C4-2B (cell line): ENCODE results near the gene TPK1.

Experiments used
- CTCF ChIP-seq: fragments of 450-650 bp; conservative IDR thresholded peaks from 2 replicates; pipeline ENCODE4 v1.5.1; 2017; ENCODE audit warnings: mild to moderate bottlenecking
- ZFX ChIP-seq: fragments of 450-650 bp; IDR thresholded peaks from 2 replicates; pipeline ENCODE4 v1.6.1; 2017

GRCh38 chr7:144414815-144415214 is 421.0 kb downstream of the TPK1 start:
- TF ChIP-seq CTCF (no peak), ZFX (no peak)
